Naive thymus-derived CD8-positive, alpha-beta T cell (primary cell): ENCODE data around the gene MOV10L1. TPM values are rescaled to one million over a fixed set of nuclear protein-coding genes. Genes with fewer than 3 reads are reported as not detected.

Experiments used
- ATAC-seq, 2 donors: fragments of 150-1000 bp; cut with Tn5 transposase in 1 of 2; sonication (Bioruptor Pico), chemical (Tn5 transposase) in 1 of 2; 1 replicate in 1 of 2; 2 replicates in 1 of 2; pipeline ENCODE4 v1.10.0; 2021; ENCODE audit warnings: mild to moderate bottlenecking in 2 of 2, moderate library complexity in 2 of 2
- POLR2A ChIA-PET: fragments of 350-600 bp; sonication (Branson Sonifier 250); formaldehyde crosslinking; loops from one replicate; lab custom pipeline; 2021; ENCODE audit warnings: antibody characterized with exemption; lab: Charles Lee
- DNase-seq, 10 donors: peaks; one replicate each; pipeline versions ENCODE4 v3.0.0 to v3.0.0-alpha.2; 2020 to 2022
- H3K27ac Mint-ChIP-seq, 10 donors: one replicate each; pipeline ENCODE4 v1.8.0; 2020 to 2022; ENCODE audit warnings: mild to moderate bottlenecking in 10 of 10, mixed read lengths in 10 of 10, moderate library complexity in 4 of 10, inconsistent platforms in 1 of 10
- H3K27me3 Mint-ChIP-seq, 5 donors: one replicate each; pipeline ENCODE4 v1.8.0; 2021 to 2022; ENCODE audit warnings: mixed read lengths in 5 of 5
- H3K36me3 Mint-ChIP-seq, 3 donors: one replicate each; pipeline ENCODE4 v1.8.0; 2020 to 2022; ENCODE audit warnings: mixed read lengths in 3 of 3, mild to moderate bottlenecking in 2 of 3, inconsistent platforms in 1 of 3
- H3K4me1 Mint-ChIP-seq, 4 donors: one replicate each; pipeline ENCODE4 v1.8.0; 2021 to 2022; ENCODE audit warnings: mixed read lengths in 4 of 4
- H3K4me3 Mint-ChIP-seq, 10 donors: one replicate each; pipeline ENCODE4 v1.8.0; 2020 to 2022; ENCODE audit warnings: mild to moderate bottlenecking in 10 of 10, mixed read lengths in 10 of 10, moderate library complexity in 6 of 10, inconsistent platforms in 1 of 10
- H3K9me3 Mint-ChIP-seq, 9 donors: one replicate each; pipeline ENCODE4 v1.8.0; 2020 to 2022; ENCODE audit warnings: mixed read lengths in 9 of 9, mild to moderate bottlenecking in 3 of 9, inconsistent platforms in 1 of 9, moderate library complexity in 1 of 9
- polyA plus RNA-seq, 3 donors: library from polyadenylated mRNA; unstranded; fragments of 300-500 nt; fragmentation: Illumina TruSeq; gene quantifications; one replicate each; pipeline ENCODE4 v1.2.3, GENCODE V29; 2021
- total RNA-seq, 8 experiments: library from RNA in 2 of 8; stranded (reverse) in 2 of 8; gene quantifications; one replicate each; pipeline ENCODE4 v1.2.3 and lab custom pipeline; 2021 to 2026

The MOV10L1 gene
- total RNA-seq: not detected
- not detected for polyA plus RNA-seq
- 0 to 0.29 (median 0) reads per million in 6 experiments for total RNA-seq (lab: John Stamatoyannopoulos, UW)

DNA sequence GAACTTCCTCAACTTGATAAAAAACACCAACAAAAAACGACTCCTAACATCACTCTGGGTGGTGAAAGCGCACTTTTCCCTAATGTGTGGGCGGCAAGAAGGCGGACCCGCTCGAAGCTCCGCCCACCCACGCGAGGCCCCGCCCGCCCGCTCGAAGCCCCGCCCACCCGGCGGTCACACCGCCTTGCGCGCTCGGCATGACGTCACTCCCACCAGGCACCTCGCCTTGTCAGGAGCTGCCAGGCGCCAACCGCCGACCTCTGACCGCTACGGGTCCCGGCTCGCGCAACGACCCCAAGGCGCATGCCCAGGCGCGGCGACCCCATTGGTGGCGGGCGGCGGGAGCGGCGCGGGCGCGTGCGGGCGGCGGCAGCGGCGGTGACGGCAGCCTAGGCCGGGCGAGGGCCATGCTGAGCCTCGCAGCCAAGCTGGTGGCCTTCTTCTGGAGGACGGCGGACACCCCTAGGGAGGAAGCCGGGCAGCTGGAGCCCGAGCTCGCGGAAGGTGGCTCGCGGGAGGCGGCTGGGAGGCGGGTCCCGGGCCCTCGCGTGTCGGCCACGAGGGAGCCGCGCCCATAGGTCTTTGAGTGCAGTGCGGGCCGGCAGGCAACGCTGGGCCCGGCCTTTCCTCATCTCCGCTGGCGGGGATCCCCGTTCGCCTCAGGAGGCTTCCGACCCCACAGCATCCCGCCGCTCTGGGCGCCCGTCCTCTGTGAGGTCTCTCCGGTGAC is at the start of gene MOV10L1:
TSS of gene MOV10L1 (plus strand) at position 325 of the 730 bp plus-strand sequence. CDS start at position 408, 83 bp downstream.
- no peak within 1 kb of the TSS for H3K4me3 Mint-ChIP-seq
- peaks cover 0 to 12% (median 1%) of the 10 kb centered on the region in 4 donors for H3K4me1 Mint-ChIP-seq
- peaks cover 4 to 10% (median 8%) of the 10 kb centered on the region in 5 donors for H3K27me3 Mint-ChIP-seq
- POLR2A ChIA-PET: no interaction called here
- H3K27ac Mint-ChIP-seq: no peak within 1 kb of the TSS
- ATAC-seq (peak in 1 of 2 donors; percentile 22), DNase-seq (peak in 2 of 10 donors; percentile 22 to 28)
- peaks cover 0 to 3% (median 0%) of the 10 kb centered on the region in 9 donors for H3K9me3 Mint-ChIP-seq
- H3K36me3 Mint-ChIP-seq: no peaks in the 10 kb centered on the region

DNA sequence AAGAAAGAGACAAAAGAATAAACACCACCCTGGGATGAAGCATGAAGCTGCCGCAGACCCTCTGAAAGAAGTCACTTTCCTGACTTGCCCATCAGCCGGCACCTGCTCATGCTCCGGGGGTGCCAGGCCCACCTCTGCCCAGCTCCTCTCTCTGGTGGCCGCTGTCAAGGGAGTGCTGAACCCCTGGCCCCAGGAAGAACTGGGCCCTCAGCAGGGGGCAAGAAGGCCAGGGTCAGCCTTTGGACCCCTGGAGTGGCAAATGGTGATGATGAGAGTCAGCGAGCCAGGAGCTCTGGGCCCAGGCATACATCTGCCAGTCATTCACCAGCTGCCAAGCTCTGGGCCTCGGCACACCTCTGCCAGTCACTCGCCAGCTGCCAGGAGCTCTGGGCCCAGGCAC is 49.1 kb upstream of the MOV10L1 start:
- POLR2A ChIA-PET: no interaction called here
- H3K36me3 Mint-ChIP-seq: peaks cover 0 to 9% (median 9%) of the 10 kb centered on the region in 3 donors

DNA sequence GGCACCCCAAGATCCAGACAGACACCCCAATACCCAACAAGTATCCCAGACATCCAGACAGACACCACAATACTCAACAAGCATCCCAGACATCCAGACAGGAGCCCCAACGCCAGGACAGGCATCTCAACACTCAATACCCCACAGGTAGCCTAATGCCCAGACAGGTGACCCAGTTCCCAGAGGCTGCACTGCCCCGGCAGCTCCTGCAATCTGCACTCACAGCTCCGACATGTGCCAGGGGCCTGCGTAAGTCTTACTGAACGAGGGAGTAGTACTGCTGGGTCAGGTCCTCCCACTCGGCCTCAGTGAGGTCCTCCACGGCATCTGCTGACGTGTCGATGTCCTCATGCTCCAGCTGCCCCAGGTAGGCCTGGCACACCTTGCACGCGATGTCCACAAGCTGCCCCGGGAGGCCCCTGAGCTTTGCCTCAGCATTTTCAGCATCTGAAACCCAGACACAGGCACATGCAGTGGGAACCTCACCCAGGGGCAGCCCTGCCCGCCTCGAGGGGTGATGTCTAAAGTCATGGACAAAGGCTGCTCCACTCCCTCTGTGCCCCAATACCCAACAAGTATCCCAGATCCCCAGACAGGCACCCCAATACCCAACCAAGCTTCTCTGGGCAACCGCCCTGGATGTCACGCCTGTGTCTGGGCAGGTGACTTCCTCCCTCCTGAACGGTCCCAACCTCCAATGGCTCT is 48.3 kb upstream of the MOV10L1 start:
- POLR2A ChIA-PET: no interaction called here
- ATAC-seq (no peak), DNase-seq (no peak)
- H3K27me3 Mint-ChIP-seq: peaks cover 12 to 32% (median 18%) of the 10 kb centered on the region in 5 donors
- H3K27ac Mint-ChIP-seq: peak overlapping the region in 1 of 10 donors; percentile 13
- H3K9me3 Mint-ChIP-seq: peaks cover 0 to 18% (median 8%) of the 10 kb centered on the region in 9 donors
- H3K4me3 Mint-ChIP-seq: no peak overlapping the region
- H3K36me3 Mint-ChIP-seq: peaks cover 0 to 9% (median 9%) of the 10 kb centered on the region in 3 donors
- peaks cover 3 to 14% (median 12%) of the 10 kb centered on the region in 4 donors for H3K4me1 Mint-ChIP-seq

More for the DNA sequence above, 49.1 kb upstream of the MOV10L1 start:
- H3K4me3 Mint-ChIP-seq: no peak overlapping the region
- peaks cover 0 to 18% (median 8%) of the 10 kb centered on the region in 9 donors for H3K9me3 Mint-ChIP-seq
- H3K4me1 Mint-ChIP-seq: peaks cover 3 to 14% (median 13%) of the 10 kb centered on the region in 4 donors
- DNase-seq: no peak
- H3K27me3 Mint-ChIP-seq: peaks cover 12 to 32% (median 18%) of the 10 kb centered on the region in 5 donors
- no peak overlapping the region for H3K27ac Mint-ChIP-seq
- ATAC-seq: no peak

DNA sequence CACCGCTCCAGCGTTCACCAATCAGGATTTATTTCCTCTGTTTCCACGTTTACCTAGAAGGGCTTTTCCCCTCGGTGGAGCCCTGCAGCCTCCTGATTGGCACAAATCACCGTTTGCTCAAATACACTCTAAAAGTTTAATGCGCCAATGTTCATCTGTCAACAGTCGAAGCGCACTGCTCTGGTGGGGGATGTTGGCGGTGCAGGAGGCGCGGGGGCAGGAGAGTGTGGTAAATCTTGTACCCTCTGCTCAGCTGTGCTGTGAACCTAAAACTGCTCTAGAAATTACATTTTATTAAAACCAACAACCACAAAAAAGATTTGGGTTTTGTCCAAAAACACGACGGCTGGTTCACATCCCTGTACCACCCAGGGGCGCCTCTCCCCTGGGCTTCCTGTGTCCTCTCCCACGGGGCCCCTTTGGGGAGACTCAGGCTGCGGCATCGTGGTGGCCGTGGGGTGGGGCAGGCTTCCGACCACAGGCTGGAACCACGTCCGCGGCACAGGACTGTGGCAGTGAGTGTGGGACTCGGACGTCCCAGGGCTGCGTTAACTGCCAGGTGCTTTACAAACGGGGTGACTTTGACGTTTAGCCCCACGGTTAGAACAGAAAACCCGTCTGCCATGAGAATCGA is 45.2 kb upstream of the MOV10L1 start:
- peaks cover 3 to 14% (median 12%) of the 10 kb centered on the region in 4 donors for H3K4me1 Mint-ChIP-seq
- H3K4me3 Mint-ChIP-seq: peak overlapping the region in 4 of 10 donors; percentile 33 to 66 (median 52)
- DNase-seq (peak in 1 of 10 donors; percentile 8), ATAC-seq (peak; percentile 25 to 80)
- peaks cover 12 to 32% (median 18%) of the 10 kb centered on the region in 5 donors for H3K27me3 Mint-ChIP-seq
- no peak overlapping the region for H3K27ac Mint-ChIP-seq
- H3K36me3 Mint-ChIP-seq: peaks cover 0 to 3% (median 0%) of the 10 kb centered on the region in 3 donors
- POLR2A ChIA-PET: no interaction called here
- H3K9me3 Mint-ChIP-seq: peaks cover 0 to under 1% (median 0%) of the 10 kb centered on the region in 9 donors

DNA sequence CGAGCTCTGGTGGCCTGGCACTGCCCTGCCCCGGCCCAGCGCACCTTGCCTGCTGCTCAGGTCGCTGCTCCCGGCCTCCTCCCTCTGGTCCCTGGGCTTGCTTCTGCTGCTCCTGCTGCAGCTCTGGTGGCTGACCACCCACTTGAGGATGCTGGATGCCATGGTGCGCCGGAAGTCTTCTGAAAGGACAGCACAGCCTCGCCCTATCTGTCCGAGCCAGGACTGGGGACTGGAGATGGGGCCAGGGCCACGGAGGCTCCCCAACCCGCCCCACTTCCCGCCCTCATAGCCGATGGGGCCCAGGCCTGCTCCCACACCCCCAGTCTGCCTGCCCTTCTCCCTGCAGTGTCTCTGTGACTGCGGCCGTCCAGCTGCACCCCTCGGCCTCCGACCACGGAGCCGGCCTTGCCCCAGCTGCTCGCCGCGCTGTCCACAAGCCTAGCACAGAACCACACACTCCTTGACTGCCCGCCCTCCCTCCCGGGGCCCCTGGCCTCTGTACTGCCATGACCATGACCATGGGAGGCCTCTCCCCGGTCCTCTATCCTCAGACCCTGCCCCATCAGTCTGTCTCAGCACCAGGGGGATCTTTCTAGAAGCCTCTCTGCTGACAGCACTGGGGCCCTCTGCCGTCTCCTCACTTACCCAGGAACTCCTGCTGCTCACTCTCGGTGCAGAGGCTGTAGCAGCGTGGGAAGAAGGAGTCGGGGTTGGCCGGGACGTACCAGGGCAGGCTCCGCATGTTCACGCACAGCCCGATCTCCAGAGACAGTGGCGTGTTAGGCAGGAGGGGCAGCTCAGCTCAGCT is 44.4 kb upstream of the MOV10L1 start:
- Mint-ChIP-seq H3K9me3 (no peaks in the 10 kb centered on the region), H3K4me1 (peaks cover 3 to 14% (median 12%) of the 10 kb centered on the region in 4 donors), H3K27me3 (peaks cover 12 to 32% (median 18%) of the 10 kb centered on the region in 5 donors), H3K27ac (no peak overlapping the region), H3K4me3 (no peak overlapping the region), H3K36me3 (peaks cover 0 to under 1% (median 0%) of the 10 kb centered on the region in 3 donors)
- POLR2A ChIA-PET: interaction anchor here (0.6 kb wide), 1 partner anchor 131 kb away, joined by 3 read pairs; no protein-coding TSS in a partner anchor
- DNase-seq (no peak), ATAC-seq (no peak)

DNA sequence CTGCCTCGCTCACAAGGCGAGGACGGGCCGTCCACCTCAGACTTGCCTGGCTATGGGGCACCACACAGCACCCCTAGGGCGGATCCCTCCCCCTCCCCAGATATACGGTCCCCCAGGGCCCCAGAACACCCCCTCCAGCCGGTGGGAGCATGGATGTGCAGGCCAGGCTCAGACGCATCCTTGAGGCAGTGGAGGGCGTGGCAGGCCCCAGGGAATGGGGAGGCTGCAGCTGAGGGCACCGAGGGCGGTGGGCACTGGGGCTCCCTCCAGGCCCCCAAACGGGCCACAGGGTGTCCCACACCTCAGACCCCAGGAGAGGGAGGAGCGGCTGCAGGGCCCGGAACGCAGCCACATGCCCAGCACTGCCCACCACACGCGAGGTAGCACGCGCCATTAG is 43.8 kb upstream of the MOV10L1 start:
- POLR2A ChIA-PET: interaction anchor here (0.6 kb wide), 1 partner anchor 132 kb away, joined by 3 read pairs; no protein-coding TSS in a partner anchor
- Mint-ChIP-seq H3K4me3 (no peak overlapping the region), H3K4me1 (peaks cover 3 to 14% (median 12%) of the 10 kb centered on the region in 4 donors), H3K27ac (no peak overlapping the region), H3K9me3 (no peaks in the 10 kb centered on the region), H3K27me3 (peaks cover 12 to 30% (median 18%) of the 10 kb centered on the region in 5 donors), H3K36me3 (no peaks in the 10 kb centered on the region)
- ATAC-seq (no peak), DNase-seq (no peak)

DNA sequence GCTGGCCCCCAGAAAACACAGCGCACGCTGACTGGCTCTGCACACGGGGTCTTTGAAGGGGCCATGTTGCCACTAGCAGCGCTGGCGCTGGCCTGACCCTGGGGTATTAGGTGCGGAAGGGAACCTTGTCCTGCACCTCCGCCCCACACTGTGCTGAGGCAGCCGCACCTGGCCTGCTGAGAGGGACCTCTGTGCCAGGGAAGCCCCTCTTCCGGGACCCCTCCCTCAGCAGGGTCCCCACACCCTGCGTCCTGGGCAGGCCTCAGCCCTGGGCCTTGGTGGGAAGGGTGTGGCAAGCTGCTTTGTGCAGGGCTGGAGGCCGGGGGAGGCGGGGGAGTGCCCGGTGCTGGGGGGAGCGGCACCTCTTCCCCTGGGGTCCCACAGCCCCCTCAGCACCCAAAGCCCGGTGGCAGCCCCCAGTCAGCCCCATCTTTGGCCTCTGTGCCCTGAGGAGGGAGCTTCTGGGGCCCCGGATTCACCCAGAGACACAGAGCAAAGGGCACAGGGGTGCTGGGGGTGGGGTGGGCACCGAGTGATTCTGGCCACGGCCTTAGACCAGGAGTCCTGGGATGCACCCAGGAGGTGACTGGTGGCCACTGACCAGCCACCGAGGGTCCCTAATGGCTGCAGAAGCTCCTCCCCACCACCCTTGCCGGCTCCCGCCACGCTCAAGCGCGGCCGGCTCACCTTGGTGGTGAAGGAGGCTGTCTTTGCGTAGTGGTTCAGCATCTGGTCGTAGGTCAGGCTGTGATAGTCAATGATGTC is 43.1 kb upstream of the MOV10L1 start:
- H3K9me3 Mint-ChIP-seq: peaks cover 0 to under 1% (median 0%) of the 10 kb centered on the region in 9 donors
- H3K27ac Mint-ChIP-seq: no peak overlapping the region
- peaks cover 3 to 14% (median 12%) of the 10 kb centered on the region in 4 donors for H3K4me1 Mint-ChIP-seq

DNA sequence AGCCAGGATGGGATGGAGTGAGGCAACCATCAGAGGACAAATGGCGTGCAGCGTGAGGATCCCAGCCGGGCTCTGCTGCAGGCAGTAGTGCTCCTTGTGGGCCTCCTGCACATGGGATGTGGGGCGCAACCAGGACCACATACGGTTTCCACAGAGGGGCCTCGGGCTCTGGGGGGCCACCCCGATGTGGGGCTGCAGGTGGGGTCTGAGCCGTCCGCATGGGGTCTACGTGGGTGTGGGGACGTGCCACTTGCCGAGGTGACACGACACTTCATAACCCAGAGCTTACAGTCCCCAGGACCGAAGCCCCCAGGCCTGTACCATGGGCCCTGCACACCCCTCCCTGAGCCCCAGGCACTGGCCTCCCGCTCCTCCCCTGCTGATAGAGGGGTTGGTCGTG is 42.5 kb upstream of the MOV10L1 start:
- H3K4me1 Mint-ChIP-seq: peaks cover 3 to 14% (median 12%) of the 10 kb centered on the region in 4 donors
- DNase-seq: no peak
- peaks cover 10 to 19% (median 16%) of the 10 kb centered on the region in 5 donors for H3K27me3 Mint-ChIP-seq
- H3K27ac Mint-ChIP-seq: no peak overlapping the region
- H3K4me3 Mint-ChIP-seq: no peak overlapping the region
- peaks cover 0 to under 1% (median 0%) of the 10 kb centered on the region in 3 donors for H3K36me3 Mint-ChIP-seq
- ATAC-seq: no peak
- POLR2A ChIA-PET: no interaction called here
- peaks cover 0 to 7% (median 0%) of the 10 kb centered on the region in 9 donors for H3K9me3 Mint-ChIP-seq

More for the DNA sequence above, 43.1 kb upstream of the MOV10L1 start:
- H3K27me3 Mint-ChIP-seq: peaks cover 12 to 23% (median 18%) of the 10 kb centered on the region in 5 donors
- no peak for ATAC-seq
- POLR2A ChIA-PET: no interaction called here
- no peak overlapping the region for H3K4me3 Mint-ChIP-seq
- no peaks in the 10 kb centered on the region for H3K36me3 Mint-ChIP-seq
- no peak for DNase-seq

DNA sequence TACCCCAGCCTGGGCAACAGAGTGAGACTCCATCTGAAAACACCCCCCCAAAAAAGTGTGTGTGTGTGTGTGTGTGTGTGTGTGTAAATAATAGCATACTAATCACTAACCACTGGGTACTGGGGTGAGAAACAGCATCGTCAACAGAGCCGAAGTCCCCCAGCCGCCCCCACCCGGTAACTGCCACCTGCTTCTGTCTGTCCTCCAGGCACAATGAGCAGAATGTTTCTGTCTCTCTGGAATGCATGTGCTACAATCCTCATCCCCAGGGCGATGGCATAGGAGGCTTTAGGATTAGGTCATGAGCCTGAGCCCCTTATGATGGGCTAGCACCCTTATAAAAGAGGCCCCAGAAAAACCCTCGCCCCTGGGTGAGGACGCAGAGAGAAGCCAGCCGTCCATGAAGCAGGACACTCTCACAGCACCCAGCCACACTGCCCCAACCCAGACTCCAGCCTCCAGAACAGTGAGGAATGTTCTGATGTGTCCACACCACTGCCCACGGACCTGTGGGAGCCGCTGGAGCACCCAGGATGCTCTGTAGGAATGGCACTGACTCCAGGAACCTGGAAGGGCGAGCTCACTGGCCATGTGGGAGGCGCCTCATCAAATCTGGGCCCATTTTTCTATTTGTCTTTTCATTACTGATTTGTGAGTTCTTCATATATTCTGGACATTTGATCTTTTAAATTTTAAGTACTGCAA is 41.6 kb upstream of the MOV10L1 start:
- peaks cover 3 to 14% (median 12%) of the 10 kb centered on the region in 4 donors for H3K4me1 Mint-ChIP-seq
- POLR2A ChIA-PET: no interaction called here
- peaks cover 5 to 13% (median 8%) of the 10 kb centered on the region in 5 donors for H3K27me3 Mint-ChIP-seq
- ATAC-seq (no peak), DNase-seq (no peak)
- peaks cover 0 to 12% (median 0%) of the 10 kb centered on the region in 9 donors for H3K9me3 Mint-ChIP-seq
- peaks cover 0 to 4% (median 0%) of the 10 kb centered on the region in 3 donors for H3K36me3 Mint-ChIP-seq
- H3K4me3 Mint-ChIP-seq: no peak overlapping the region
- peak overlapping the region in 1 of 10 donors; percentile 24 for H3K27ac Mint-ChIP-seq

DNA sequence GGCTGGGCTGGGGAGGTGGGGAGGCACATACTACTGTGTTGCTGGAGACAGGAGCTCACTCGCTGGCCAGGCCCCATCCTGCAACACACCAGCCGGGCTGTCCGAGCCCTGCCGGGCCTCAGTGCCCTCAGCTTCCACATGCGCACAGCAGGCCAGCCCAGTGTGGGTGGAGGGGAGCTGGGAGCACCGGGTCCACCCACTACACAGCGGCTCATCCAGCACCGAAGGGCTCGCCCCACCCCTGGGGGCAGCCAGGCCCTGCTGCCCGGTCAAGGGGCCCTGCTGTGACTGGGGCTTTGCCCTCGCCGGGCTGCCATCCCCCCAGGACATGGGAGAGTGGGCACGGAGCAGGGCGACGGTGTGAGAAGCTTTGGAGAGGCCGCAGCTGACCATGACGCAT is 41.0 kb upstream of the MOV10L1 start:
- Mint-ChIP-seq H3K4me3 (no peak overlapping the region), H3K9me3 (peaks cover 0 to 19% (median 2%) of the 10 kb centered on the region in 9 donors), H3K27me3 (peaks cover 2 to 10% (median 3%) of the 10 kb centered on the region in 5 donors), H3K36me3 (peaks cover 0 to 7% (median 0%) of the 10 kb centered on the region in 3 donors), H3K27ac (no peak overlapping the region), H3K4me1 (peaks cover 0 to 10% (median 9%) of the 10 kb centered on the region in 4 donors)
- ATAC-seq (no peak), DNase-seq (no peak)
- POLR2A ChIA-PET: no interaction called here
